IMR-90 (cell line): ENCODE data around the gene PCARE. TPM values are rescaled to one million over a fixed set of nuclear protein-coding genes. Genes with fewer than 3 reads are reported as not detected.

Source experiments
- ATAC-seq: fragments of 200-7000 bp; cut with Tn5 transposase; 2 replicates; pipeline ENCODE4 v1.9.1; 2020; ENCODE audit warnings: low read depth, mild to moderate bottlenecking, moderate library complexity
- BruUV-seq: library from RNA; stranded (reverse); fragments of 400-500 nt; replicated peaks from 2 replicates; lab custom pipeline; 2021; lab: Mats Ljungman, UMichigan
- CTCF ChIA-PET: fragments of 300-600 bp; formaldehyde crosslinking; extraction: SDS; loops from one replicate; lab custom pipeline; 2021; ENCODE audit warnings: antibody characterized with exemption; lab: Yijun Ruan, JAX
- POLR2A ChIA-PET: fragments of 300-600 bp; sonication (Branson Sonifier 250); formaldehyde crosslinking; loops from one replicate; lab custom pipeline; 2022; ENCODE audit warnings: antibody characterized with exemption; ENCODE audit not compliant: unreplicated experiment; lab: Charles Lee
- DNase-seq: peaks from one replicate; pipeline ENCODE4 v3.0.0; 2013
- H2AFZ ChIP-seq: replicated peaks from 2 replicates; pipeline ENCODE3; 2013; ENCODE audit warnings: low read length, mild to moderate bottlenecking; ENCODE audit not compliant: poor library complexity
- H2AK5ac ChIP-seq: 2 replicates; pipeline ENCODE4 v1.6.1; 2013; ENCODE audit warnings: low read depth, low read length, inconsistent platforms
- H2AK9ac ChIP-seq: replicated peaks from 2 replicates; pipeline ENCODE3; 2013; ENCODE audit warnings: mild to moderate bottlenecking, low read depth, low read length, moderate library complexity; ENCODE audit not compliant: poor library complexity
- H2BK120ac ChIP-seq: 2 replicates; pipeline ENCODE4 v1.6.1; 2013; ENCODE audit warnings: low read depth, low read length, inconsistent platforms
- H2BK15ac ChIP-seq: 3 replicates; pipeline ENCODE4 v1.6.1; 2013; ENCODE audit warnings: low read depth, low read length, inconsistent platforms
- H2BK20ac ChIP-seq: 2 replicates; pipeline ENCODE4 v1.6.1; 2013; ENCODE audit warnings: low read depth, mild to moderate bottlenecking, inconsistent platforms, low read length, moderate library complexity
- H2BK5ac ChIP-seq: 2 replicates; pipeline ENCODE4 v1.6.1; 2013; ENCODE audit warnings: mild to moderate bottlenecking, low read depth, low read length, inconsistent platforms; ENCODE audit not compliant: poor library complexity, severe bottlenecking
- H3K14ac ChIP-seq: replicated peaks from 2 replicates; pipeline ENCODE4 v1.6.1; 2013; ENCODE audit warnings: low read depth, low read length, inconsistent platforms
- H3K18ac ChIP-seq: 2 replicates; pipeline ENCODE4 v1.6.1; 2013; ENCODE audit warnings: low read depth, low read length, control low read depth
- H3K23ac ChIP-seq: 2 replicates; pipeline ENCODE4 v1.6.1; 2013; ENCODE audit warnings: low read depth, low read length, inconsistent platforms
- H3K27ac ChIP-seq: 2 replicates; pipeline ENCODE4 v1.5.1; 2013; ENCODE audit warnings: mild to moderate bottlenecking, control low read depth, low read length; ENCODE audit not compliant: insufficient read depth
- H3K27me3 ChIP-seq: 2 replicates; pipeline ENCODE4 v1.6.1; 2013; ENCODE audit warnings: low read length; ENCODE audit not compliant: control insufficient read depth, insufficient read depth
- H3K36me3 ChIP-seq: 2 replicates; pipeline ENCODE4 v1.6.1; 2013; ENCODE audit warnings: low read length, mixed read lengths; ENCODE audit not compliant: control insufficient read depth, insufficient read depth
- H3K4ac ChIP-seq: 2 replicates; pipeline ENCODE4 v1.6.1; 2013; ENCODE audit warnings: low read depth, low read length, inconsistent platforms
- H3K4me1 ChIP-seq: 2 replicates; pipeline ENCODE4 v1.6.1; 2013; ENCODE audit warnings: low read length, mixed read lengths; ENCODE audit not compliant: control insufficient read depth, insufficient read depth
- H3K4me2 ChIP-seq: 2 replicates; pipeline ENCODE4 v1.6.1; 2013; ENCODE audit warnings: low read depth, mild to moderate bottlenecking, control low read depth, low read length, moderate library complexity
- H3K4me3 ChIP-seq: 2 replicates; pipeline ENCODE4 v1.5.1; 2013; ENCODE audit warnings: low read depth, mild to moderate bottlenecking, control low read depth, low read length, moderate library complexity; ENCODE audit not compliant: insufficient read depth
- H3K56ac ChIP-seq: 2 replicates; pipeline ENCODE4 v1.6.1; 2013; ENCODE audit warnings: low read length, inconsistent platforms; ENCODE audit not compliant: insufficient read depth; ENCODE audit errors: extremely low read depth
- H3K79me1 ChIP-seq, 2 experiments: 2 replicates each; pipeline ENCODE4 v1.6.1; 2013; ENCODE audit warnings: low read length in 2 of 2, inconsistent platforms in 1 of 2, low read depth in 1 of 2
- H3K9ac ChIP-seq: 2 replicates; pipeline ENCODE4 v1.6.1; 2013; ENCODE audit warnings: low read depth, low read length, control low read depth
- H3K9me1 ChIP-seq: 2 replicates; pipeline ENCODE4 v1.6.1; 2013; ENCODE audit warnings: low read length, inconsistent platforms; ENCODE audit not compliant: insufficient read depth
- H3K9me3 ChIP-seq: 2 replicates; pipeline ENCODE4 v1.6.1; 2013; ENCODE audit warnings: low read length; ENCODE audit not compliant: control insufficient read depth, insufficient read depth
- H4K20me1 ChIP-seq: 2 replicates; pipeline ENCODE4 v1.6.1; 2013; ENCODE audit warnings: low read length, inconsistent platforms; ENCODE audit not compliant: insufficient read depth
- H4K5ac ChIP-seq: 2 replicates; pipeline ENCODE4 v1.6.1; 2013; ENCODE audit warnings: mild to moderate bottlenecking, low read depth, low read length, control low read depth
- H4K8ac ChIP-seq, 2 experiments: 2 replicates each; pipeline ENCODE4 v1.6.1; 2013; ENCODE audit warnings: low read depth in 2 of 2, low read length in 2 of 2, control low read depth in 1 of 2, inconsistent platforms in 1 of 2
- H4K91ac ChIP-seq: 2 replicates; pipeline ENCODE4 v1.6.1; 2013; ENCODE audit warnings: low read depth, low read length, inconsistent platforms; ENCODE audit not compliant: insufficient read depth
- BHLHE40 ChIP-seq: fragments of 150-350 bp; IDR thresholded peaks from 2 replicates; pipeline ENCODE4 v1.6.1; 2016; ENCODE audit warnings: mild to moderate bottlenecking, low read depth, low read length
- CEBPB ChIP-seq: IDR thresholded peaks from 2 replicates; pipeline ENCODE4 v1.6.1; 2012; ENCODE audit warnings: low read depth, low read length, improper control_type of control experiment
- CHD1 ChIP-seq: IDR thresholded peaks from 2 replicates; pipeline ENCODE4 v1.6.1; 2012; ENCODE audit warnings: low read depth, low read length, improper control_type of control experiment
- FOS ChIP-seq: fragments of 150-350 bp; IDR thresholded peaks from 2 replicates; pipeline ENCODE4 v1.6.1; 2016; ENCODE audit warnings: low read depth, low read length
- MAZ ChIP-seq: IDR thresholded peaks from 2 replicates; pipeline ENCODE4 v1.6.1; 2012; ENCODE audit warnings: low read depth, mild to moderate bottlenecking, low read length, improper control_type of control experiment, moderate library complexity, borderline replicate concordance
- MXI1 ChIP-seq: IDR thresholded peaks from 2 replicates; pipeline ENCODE4 v1.6.1; 2012; ENCODE audit warnings: low read depth, mild to moderate bottlenecking, low read length, moderate library complexity, borderline replicate concordance
- NFE2L2 ChIP-seq: fragments of 150-350 bp; IDR thresholded peaks from 2 replicates; pipeline ENCODE4 v1.6.1; 2016; ENCODE audit warnings: low read depth, mild to moderate bottlenecking, low read length
- POLR2A ChIP-seq: IDR thresholded peaks from 2 replicates; pipeline ENCODE4 v1.6.1; 2012; ENCODE audit warnings: mild to moderate bottlenecking, low read depth, low read length
- RAD21 ChIP-seq: IDR thresholded peaks from 2 replicates; pipeline ENCODE4 v1.6.1; 2012; ENCODE audit warnings: low read length, improper control_type of control experiment
- RCOR1 ChIP-seq: IDR thresholded peaks from 2 replicates; pipeline ENCODE4 v1.6.1; 2012; ENCODE audit warnings: mild to moderate bottlenecking, low read length, improper control_type of control experiment; ENCODE audit not compliant: insufficient replicate concordance
- RFX5 ChIP-seq: IDR thresholded peaks from 2 replicates; pipeline ENCODE4 v1.8.0; 2012; ENCODE audit warnings: low read depth, mild to moderate bottlenecking, low read length, moderate library complexity
- SMC3 ChIP-seq: fragments of 150-350 bp; IDR thresholded peaks from 2 replicates; pipeline ENCODE4 v1.6.1; 2016; ENCODE audit warnings: low read depth, mild to moderate bottlenecking, antibody characterized with exemption, low read length, moderate library complexity
- USF2 ChIP-seq: fragments of 150-350 bp; IDR thresholded peaks from 2 replicates; pipeline ENCODE4 v1.6.1; 2017; ENCODE audit warnings: mild to moderate bottlenecking, antibody characterized with exemption, low read length, low read depth
- WGBS, 2 experiments: methylation state at CpG; one replicate each; pipeline versions ENCODE4 v1.1.5 to v1.1.7; 2013; ENCODE audit warnings: missing lambda C conversion rate in 2 of 2; ENCODE audit not compliant: insufficient read length in 1 of 2; ENCODE audit errors: extremely low coverage in 2 of 2; 5-methylcytosine and 5-hydroxymethylcytosine counted together
- dilution Hi-C: fragments of 300-500 bp; cut with HindIII; formaldehyde crosslinking; loops from one replicate; pipeline ENCODE4 v1.14.3; 2018; ENCODE audit warnings: low sequenced_read_pairs; ENCODE audit not compliant: unreplicated experiment
- in situ Hi-C: fragments of 300-500 bp; cut with MboI; formaldehyde crosslinking; loops from 3 replicates; pipeline ENCODE4 v1.14.3; 2019; ENCODE audit warnings: low sequenced_read_pairs, inconsistent platforms, mixed read lengths
- intact Hi-C: fragments of 100-400 bp; cut with micrococcal nuclease; formaldehyde crosslinking; loops from 2 replicates; pipeline ENCODE4 v1.10.0; 2022
- polyA plus RNA-seq, 3 experiments: library from polyadenylated mRNA; depleted of rRNA; stranded (reverse); fragments of >200 nt; gene quantifications; 2 replicates each; pipeline ENCODE4 v1.2.3, GENCODE V29; 2012; ENCODE audit warnings: low replicate concordance in 1 of 3
- total RNA-seq: library from RNA; depleted of rRNA; stranded (reverse); fragments of >200 nt; gene quantifications from 2 replicates; pipeline ENCODE4 v1.2.3, GENCODE V29; 2012
- TF ChIP-seq, protein P1 (sequence below): conservative IDR thresholded peaks from 2 replicates; pipeline ENCODE4 v1.5.1; 2012; ENCODE audit warnings: mild to moderate bottlenecking, low read depth, low read length, improper control_type of control experiment

Gene PCARE
- total and polyA plus RNA-seq, 2 of the 4 experiments (the other 2 are of a cell fraction), result not detected

- intact Hi-C loops, result no loop called here
- Histone ChIP-seq H2AK9ac (no peak overlapping the region), H2BK20ac (no peak overlapping the region), H4K91ac (no peak overlapping the region), H3K56ac (no peak overlapping the region), H3K23ac (no peak overlapping the region), H3K4me3 (no peak overlapping the region), H3K79me1 (no peaks in the 10 kb centered on the region), H3K9ac (no peak overlapping the region), H3K4me2 (no peak overlapping the region), H3K36me3 (no peaks in the 10 kb centered on the region), H2AK5ac (no peak overlapping the region), H3K14ac (no peak overlapping the region), H2AFZ (no peak overlapping the region), H4K8ac (no peak overlapping the region), H3K4ac (no peak overlapping the region), H3K9me3 (no peaks in the 10 kb centered on the region), H2BK120ac (no peak overlapping the region), H3K4me1 (no peaks in the 10 kb centered on the region), H3K27me3 (no peaks in the 10 kb centered on the region; the same call in 1 of the 2 replicates), H3K18ac (no peak overlapping the region), H2BK5ac (no peak overlapping the region), H4K20me1 (no peaks in the 10 kb centered on the region), H3K27ac (no peak overlapping the region), H3K9me1 (no peaks in the 10 kb centered on the region; the same call in 1 of the 2 replicates), H4K5ac (no peak overlapping the region), H2BK15ac (no peak overlapping the region)
- no peak for DNase-seq
- in situ Hi-C loops, result no loop called here
- dilution Hi-C loops, result no loop called here
- TF ChIP-seq CEBPB, result no peak
- TF ChIP-seq POLR2A, result no peak
- TF ChIP-seq RFX5, result no peak
- no peak for TF ChIP-seq NFE2L2
- TF ChIP-seq FOS, result no peak
- TF ChIP-seq BHLHE40, result no peak
- TF ChIP-seq, protein P1, sequence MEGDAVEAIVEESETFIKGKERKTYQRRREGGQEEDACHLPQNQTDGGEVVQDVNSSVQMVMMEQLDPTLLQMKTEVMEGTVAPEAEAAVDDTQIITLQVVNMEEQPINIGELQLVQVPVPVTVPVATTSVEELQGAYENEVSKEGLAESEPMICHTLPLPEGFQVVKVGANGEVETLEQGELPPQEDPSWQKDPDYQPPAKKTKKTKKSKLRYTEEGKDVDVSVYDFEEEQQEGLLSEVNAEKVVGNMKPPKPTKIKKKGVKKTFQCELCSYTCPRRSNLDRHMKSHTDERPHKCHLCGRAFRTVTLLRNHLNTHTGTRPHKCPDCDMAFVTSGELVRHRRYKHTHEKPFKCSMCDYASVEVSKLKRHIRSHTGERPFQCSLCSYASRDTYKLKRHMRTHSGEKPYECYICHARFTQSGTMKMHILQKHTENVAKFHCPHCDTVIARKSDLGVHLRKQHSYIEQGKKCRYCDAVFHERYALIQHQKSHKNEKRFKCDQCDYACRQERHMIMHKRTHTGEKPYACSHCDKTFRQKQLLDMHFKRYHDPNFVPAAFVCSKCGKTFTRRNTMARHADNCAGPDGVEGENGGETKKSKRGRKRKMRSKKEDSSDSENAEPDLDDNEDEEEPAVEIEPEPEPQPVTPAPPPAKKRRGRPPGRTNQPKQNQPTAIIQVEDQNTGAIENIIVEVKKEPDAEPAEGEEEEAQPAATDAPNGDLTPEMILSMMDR, result no peak
- no peak for TF ChIP-seq USF2
- no peak for TF ChIP-seq RAD21
- no peak for TF ChIP-seq CHD1
- TF ChIP-seq SMC3, result no peak
- TF ChIP-seq MAZ, result no peak
- TF ChIP-seq RCOR1, result no peak
- TF ChIP-seq MXI1, result no peak
- POLR2A ChIA-PET, result no interaction called here
- no peak for ATAC-seq
- WGBS, 2 experiments, result 75% methylated on average over 1 of the region's 1 CpG; no CpG with 5 or more reads in 1 of the 2 experiments
- CTCF ChIA-PET, result no interaction called here
- no TSS peak for BruUV-seq
These were observed 26.2 kb upstream of the PCARE start for GRCh38 chr2:29100564-29100963.
